GM08714 (cell line): Measurements from ENCODE around the gene NPLOC4.
A peak's percentile ranks its signal among the peaks of the same experiment; 100 is the strongest.

Experiments
- H3K4me3 ChIP-seq: fragments of 200-500 bp; sonication (Bioruptor generic); 2 replicates; pipeline ENCODE4 v1.5.1; 2014; ENCODE audit warnings: mild to moderate bottlenecking, low read length, inconsistent platforms
- ZNF274 ChIP-seq: IDR thresholded peaks from 2 replicates; pipeline ENCODE4 v1.6.1; 2012; ENCODE audit warnings: mild to moderate bottlenecking, low read depth, low read length

The NPLOC4 gene

GRCh38 chr17:81563861-81564586 is 72.9 kb downstream of the NPLOC4 start:
- TF ChIP-seq ZNF274 = no peak
- H3K4me3 ChIP-seq = no peak overlapping the region

- no peak overlapping the region; the same call in 1 of the 2 replicates for H3K4me3 ChIP-seq
- no peak for TF ChIP-seq ZNF274
These were observed 75.4 kb downstream of the NPLOC4 start for GRCh38 chr17:81561494-81561885.

GRCh38 chr17:81558941-81559806 is 77.7 kb downstream of the NPLOC4 start:
- H3K4me3 ChIP-seq = no peak overlapping the region

DNA sequence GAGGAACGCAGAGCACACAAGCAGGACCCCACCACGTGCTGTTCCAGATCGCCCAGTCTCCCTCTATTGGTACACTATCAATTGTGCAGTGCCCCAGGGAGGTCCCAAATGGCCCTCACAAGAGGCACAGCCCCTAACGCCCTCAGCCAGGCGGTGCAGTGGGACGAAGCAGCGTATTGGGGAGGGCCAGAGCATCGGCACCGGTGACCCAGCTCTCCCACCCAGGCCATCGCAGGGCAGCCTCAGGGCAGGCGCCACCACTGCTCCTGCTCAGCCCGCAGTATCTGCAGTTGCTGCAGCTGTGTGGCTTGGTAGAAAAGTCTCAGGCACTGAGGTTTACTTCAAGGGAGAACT is 78.8 kb downstream of the NPLOC4 start:
- H3K4me3 ChIP-seq = no peak overlapping the region
- no peak for TF ChIP-seq ZNF274

More at GRCh38 chr17:81558941-81559806, 77.7 kb downstream of the NPLOC4 start:
- TF ChIP-seq ZNF274 = no peak

GRCh38 chr17:81557276-81558114 is 79.4 kb downstream of the NPLOC4 start:
- H3K4me3 ChIP-seq = no peak overlapping the region
- no peak for TF ChIP-seq ZNF274

DNA sequence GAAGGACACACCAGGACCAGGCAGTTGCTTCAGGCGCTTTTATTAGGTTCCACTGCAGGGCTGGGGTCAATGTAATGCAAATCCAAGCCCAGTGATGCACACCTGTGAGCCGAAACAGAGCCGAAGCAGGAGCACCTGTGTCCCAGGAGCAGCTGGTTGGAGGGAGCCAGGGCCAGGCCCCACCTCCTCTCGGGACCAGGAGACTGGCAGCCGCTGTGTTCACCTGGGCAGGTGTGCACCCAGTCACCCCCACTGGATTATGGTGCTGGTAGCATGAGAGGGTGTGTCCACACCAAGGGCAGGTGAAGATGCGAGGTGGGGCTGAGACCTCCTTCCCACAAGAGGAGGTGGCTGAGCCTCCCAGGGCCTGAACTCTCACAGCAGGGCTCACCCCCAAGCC is 80.0 kb downstream of the NPLOC4 start:
- TF ChIP-seq ZNF274 = no peak
- H3K4me3 ChIP-seq = no peak overlapping the region

DNA sequence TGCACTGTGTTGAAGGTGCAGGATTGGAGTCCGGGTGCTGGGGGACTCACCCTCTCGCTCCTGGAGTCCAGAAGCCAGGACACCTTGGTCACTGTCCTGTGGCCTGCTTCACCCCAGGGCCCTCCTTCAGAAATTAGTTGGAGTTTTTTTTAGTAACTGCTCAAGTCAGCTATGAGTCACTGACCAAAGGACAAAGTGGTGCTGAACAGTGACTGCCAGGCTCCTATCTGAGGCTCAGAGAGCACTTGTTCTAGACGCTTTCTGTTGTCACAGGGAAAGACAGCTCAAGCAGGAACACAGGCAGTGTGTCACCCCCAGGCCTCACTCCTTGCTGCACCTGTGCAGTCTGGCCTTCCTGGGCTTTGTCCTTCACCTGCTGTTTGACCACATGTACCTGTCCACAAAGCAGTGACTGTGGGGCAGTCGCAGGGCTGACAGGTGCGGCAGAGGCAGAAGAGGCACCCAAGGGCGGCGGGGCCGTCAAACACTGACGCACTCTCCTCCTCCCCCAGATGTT is 80.7 kb downstream of the NPLOC4 start:
- no peak for TF ChIP-seq ZNF274
- no peak overlapping the region for H3K4me3 ChIP-seq

DNA sequence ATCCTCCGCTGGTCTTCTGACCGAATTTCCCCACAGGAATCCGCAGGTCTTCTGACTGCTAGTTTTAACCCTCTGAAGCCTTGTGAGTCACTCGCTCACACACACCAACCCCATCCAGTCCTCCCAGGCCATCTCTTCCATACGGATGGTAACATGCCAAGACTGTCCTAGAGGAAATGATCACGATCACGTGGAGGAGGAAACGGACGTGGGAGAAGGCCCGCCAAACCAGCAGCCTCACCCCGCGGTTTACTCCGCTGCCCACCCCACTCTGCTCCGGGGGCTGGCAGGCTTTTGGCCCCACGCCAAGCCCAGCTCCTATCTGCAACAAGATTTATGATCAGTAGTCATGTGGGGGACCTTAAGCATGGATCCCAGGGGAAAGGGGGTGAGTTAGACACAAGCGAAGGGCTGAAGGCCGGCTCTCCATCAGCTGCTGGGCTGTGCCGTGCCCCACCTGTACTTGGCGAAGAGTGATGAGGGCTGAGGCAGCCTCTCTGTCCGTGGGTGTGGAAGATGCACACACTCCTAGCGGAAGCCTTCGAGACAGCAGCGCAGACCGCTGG is 83.2 kb downstream of the NPLOC4 start:
- peak overlapping the region; percentile 75; the same call in 1 of the 2 replicates for H3K4me3 ChIP-seq
- TF ChIP-seq ZNF274 = no peak

DNA sequence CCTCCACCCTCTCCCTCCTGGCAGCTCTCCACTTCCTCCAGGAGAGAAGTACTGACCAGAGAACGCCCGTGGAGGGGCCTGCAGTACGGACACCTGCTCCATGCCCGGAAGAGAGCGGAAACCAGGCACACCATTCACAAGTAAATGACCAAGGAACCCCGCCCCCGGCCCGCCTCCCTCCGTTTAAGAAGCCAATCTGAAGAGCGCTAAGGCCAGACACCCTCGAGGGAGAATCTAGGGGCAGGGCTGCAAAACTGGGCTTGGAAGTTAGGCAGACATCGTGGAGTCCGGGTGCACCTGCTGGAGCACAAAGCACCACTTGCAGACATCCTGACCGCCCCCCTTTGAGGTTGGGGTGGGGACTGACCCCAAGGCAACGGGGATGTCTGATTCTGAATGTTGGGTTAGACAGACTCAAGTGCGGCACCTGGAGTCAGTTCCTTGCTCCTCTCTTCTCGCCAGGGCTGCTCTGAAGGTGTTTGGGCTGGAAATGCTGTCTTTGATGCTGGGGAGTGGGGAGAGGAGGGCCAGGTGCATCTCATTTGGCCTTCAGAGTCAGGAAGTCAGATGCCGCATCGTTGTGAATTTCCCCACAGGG is 83.8 kb downstream of the NPLOC4 start:
- H3K4me3 ChIP-seq = peak overlapping the region; percentile 75
- TF ChIP-seq ZNF274 = no peak

DNA sequence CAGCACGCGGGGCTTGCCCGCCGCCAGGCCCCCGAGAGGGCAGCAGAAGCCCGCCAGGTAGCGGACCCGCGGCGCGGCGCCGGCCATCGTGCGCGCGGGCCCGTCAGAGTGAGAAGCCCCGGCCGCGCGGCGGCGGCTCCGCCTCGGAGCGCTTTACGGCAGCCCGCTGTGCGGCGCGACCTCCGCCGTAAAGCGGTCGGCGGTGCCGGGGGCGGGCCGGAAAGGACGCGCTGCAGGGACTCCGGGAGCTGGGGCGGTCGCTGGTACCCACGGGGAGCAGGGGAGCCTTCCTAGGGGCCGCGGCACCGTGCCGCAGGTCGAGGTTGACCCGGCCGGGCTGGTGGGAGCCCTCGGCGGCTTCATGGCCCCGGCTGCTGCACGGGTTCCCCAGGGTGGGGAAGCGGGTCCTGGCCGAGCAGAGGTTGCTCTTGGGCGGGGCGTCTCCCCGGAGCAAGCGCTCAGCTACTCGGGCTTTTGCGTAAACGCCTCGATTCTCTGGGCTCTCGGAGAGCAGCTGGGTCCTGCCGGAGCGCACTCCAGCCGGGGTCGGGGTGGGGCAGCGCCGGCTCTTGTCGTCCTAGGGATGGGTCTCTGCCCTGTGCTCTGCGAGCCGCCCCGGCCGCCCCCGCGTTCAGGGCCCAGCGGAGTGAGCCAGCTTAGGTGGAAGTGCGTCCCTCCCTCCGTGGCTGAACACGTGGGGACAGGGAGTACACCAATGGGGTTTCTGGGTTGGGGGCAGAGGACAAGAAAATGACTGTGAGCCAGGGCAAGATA is 84.5 kb downstream of the NPLOC4 start, which contains the start of gene FAAP100:
FAAP100 (minus strand) TSS at position 110 of the 774 bp plus-strand sequence; CDS start at position 87, 23 bp downstream.
- peak within 1 kb of the TSS; percentile 75 for H3K4me3 ChIP-seq
- TF ChIP-seq ZNF274 = no peak

GRCh38 chr17:81551458-81552243 is 85.3 kb downstream of the NPLOC4 start:
- TF ChIP-seq ZNF274 = no peak
- H3K4me3 ChIP-seq = peak overlapping the region; percentile 75
